ENCODE data around the gene MAPKAP1.

MAPKAP1 gene

DNA sequence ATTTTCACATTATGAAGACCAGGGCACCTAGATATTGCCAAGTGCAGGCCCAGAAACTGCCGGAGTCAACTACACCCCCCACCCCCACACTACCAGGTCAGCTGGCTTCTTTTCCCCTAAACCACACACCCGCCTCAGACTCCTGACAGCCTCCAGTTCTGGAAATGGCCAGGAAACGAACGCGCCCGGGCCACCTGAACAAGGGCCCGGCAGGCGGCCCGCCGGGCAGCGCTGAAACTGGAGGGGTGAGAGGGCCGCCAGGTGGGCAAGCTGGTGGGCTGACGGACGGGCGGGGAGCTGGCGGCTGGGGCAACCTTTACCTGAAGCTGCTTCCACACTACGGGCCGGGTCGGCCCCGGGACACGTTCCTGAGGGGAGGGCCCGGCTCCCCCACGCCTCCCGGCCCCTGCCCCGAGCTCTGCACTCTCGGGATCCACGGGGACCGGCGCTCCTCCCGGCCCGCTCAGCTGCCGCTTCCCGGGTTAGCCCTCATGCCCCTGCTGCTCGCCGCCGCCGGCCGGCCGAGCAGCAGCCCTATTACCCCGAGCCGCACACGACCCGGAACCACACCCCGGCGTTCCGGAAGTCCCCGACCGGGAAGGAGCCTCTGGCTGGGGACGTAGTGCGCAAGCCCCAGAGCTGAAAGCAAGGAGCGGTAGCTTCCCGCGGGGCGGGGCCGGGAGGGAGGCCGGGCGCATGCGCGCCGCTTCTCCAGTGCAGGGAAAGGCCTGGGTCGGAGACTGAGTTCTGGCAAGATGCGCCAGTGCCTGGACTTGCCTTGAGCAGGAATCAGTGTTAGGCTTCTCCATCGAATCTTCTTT is at the start of gene MAPKAP1:
TSS of gene MAPKAP1 (minus strand) at position 558 of the 821 bp plus-strand sequence. CDS start 34,634 bp downstream, outside the sequence.
- peak; percentile 97 for DNase-seq (ENCODE audit: low read depth)

- DNase-seq (ENCODE audit: low read depth): peak; percentile 20
Observed at GRCh38 chr9:125756518-125756917, 49.5 kb upstream of the MAPKAP1 start.

- DNase-seq (ENCODE audit: low read depth): no peak
Observed at GRCh38 chr9:125755340-125755739, 48.3 kb upstream of the MAPKAP1 start.

- no peak for DNase-seq (ENCODE audit: low read depth)
Observed at GRCh38 chr9:125754096-125754495, 47.1 kb upstream of the MAPKAP1 start.

DNA sequence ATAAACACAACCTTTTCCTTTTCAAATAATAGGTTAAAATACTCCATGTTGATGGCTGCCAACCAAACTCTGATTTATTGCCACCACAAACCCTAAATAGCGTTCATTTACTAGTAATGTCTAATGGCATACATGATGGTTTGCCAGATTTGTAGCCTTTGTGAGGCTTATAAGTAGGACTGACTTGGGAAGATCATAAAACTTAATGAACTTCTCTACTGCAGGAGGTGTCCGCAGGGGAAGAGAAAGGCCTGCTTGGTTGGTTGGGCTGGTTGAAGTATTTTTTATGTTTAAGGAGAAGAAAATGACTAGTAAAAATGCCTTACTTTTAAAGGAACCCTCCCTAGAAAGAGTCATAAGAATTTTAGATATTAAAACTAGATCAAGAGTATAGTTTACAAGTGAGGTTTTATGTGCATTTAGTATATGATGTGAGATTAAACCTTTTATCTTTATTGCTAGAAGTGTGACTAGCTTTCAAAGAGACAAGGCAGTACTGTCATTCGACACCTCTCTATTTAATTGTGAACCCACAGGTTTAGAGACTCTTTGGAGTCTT is 45.1 kb upstream of the MAPKAP1 start:
- peak; percentile 29 for DNase-seq (ENCODE audit: low read depth)

DNA sequence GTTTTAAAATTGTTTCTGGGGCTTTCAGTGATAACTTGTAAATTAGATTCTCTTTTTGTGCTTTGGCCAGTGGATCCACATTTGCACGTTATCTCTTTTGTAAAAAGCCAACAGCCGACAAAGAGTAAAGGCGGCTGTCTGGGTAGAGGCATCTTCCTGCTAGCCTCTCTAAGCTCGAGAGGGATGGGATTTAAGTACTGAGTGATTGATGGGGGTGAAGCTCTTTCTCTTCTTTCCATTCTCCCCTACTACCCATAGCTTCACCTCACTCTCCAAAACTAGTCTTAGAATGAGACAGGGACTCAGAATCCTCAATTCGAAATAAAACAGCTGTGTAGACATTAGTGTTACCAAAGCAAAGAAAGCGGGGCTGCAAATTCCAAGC is 43.6 kb upstream of the MAPKAP1 start:
- peak; percentile 12 for DNase-seq (ENCODE audit: low read depth)

GRCh38 chr9:125749951-125750626 is 43.1 kb upstream of the MAPKAP1 start:
- DNase-seq (ENCODE audit: low read depth): peak; percentile 27

GRCh38 chr9:125749287-125749935 is 42.4 kb upstream of the MAPKAP1 start:
- no peak for DNase-seq (ENCODE audit: low read depth)

DNA sequence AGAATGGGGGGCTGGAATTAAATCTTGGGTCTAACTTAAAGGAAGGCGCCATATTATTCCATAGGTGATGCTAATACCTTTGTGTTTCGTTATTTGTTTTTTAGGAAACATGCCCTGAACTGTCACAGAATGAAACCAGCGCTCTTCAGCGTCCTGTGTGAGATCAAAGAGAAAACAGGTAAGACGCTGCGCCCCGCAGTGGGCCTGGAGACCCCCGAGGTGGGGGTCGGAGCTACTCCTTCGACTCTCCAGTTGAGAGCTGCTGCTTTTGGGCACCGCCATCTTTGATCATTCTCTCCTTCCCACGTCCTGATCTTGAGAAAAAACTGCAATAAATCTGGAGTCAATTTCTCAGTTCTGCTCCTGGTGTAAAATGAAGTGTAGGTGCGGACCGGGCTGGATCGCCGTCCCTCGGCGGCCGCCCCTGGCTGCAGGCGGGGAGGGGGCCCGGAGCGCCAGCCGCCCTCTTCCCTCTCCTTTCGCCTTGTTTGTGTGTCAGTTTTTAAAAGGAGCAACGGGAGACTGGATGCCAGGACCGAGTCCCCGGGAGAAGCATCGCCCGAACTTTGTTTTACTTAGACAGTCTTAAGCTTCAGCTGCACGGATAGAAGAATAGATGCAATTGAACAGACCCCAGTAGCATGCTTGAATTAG is 41.6 kb upstream of the MAPKAP1 start:
- DNase-seq (ENCODE audit: low read depth): peak; percentile 42

- peak; percentile 48 for DNase-seq (ENCODE audit: low read depth)
Observed at GRCh38 chr9:125747765-125748445, 40.9 kb upstream of the MAPKAP1 start.

GRCh38 chr9:125747053-125747764 is 40.2 kb upstream of the MAPKAP1 start, which contains the start of gene PBX3:
Gene PBX3 (plus strand): TSS chr9:125747373.
- peak; percentile 59 for DNase-seq (ENCODE audit: low read depth)

GRCh38 chr9:125746774-125747052 is 39.7 kb upstream of the MAPKAP1 start:
- DNase-seq (ENCODE audit: low read depth): no peak

- DNase-seq (ENCODE audit: low read depth): peak; percentile 96
Observed at GRCh38 chr9:125746017-125746773, 39.2 kb upstream of the MAPKAP1 start.

- no peak for DNase-seq (ENCODE audit: low read depth)
Observed at GRCh38 chr9:125745682-125746016, 38.6 kb upstream of the MAPKAP1 start.

DNA sequence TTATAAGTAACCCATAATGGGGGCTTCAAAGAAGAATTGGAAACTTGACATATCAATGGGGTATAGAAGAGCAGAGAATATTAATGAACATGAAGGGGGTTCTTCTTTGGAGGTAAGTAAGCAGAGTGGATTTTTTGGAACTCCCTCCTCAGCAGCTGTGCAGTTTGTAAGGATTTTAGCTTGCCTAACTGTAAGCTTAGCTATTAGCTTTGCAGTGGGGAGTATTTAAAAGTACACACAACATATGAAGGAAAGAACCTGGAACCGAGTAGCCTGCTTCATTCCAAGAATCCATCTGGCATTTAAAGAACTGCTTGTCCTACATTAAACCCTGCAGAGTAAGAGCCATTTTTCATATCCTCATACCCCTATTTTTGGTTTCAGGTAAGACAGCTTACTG is 38.0 kb upstream of the MAPKAP1 start:
- DNase-seq (ENCODE audit: low read depth): no peak

DNA sequence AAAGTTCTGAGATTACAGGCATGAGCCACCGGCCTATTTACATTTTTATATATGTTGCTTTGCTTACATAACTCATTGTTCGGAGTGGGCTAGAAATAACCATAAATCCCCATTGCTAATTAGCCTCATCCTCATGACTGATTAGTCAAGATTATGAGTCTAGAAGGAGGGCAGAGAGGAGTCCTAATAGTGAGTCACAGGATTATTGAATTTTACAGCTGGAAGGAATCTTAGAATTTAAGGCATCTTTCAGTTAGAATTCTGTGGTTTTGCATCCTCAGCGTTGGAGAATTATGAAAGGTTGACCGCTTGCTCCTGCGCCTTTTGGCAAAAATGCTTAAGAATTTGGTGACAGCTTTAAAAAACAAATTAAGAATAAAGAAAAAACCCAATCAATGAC is 37.6 kb upstream of the MAPKAP1 start:
- DNase-seq (ENCODE audit: low read depth): peak; percentile 94

- DNase-seq (ENCODE audit: low read depth): peak; percentile 65
Observed at GRCh38 chr9:125743682-125744428, 36.8 kb upstream of the MAPKAP1 start.

GRCh38 chr9:125742657-125743056 is 35.6 kb upstream of the MAPKAP1 start:
- DNase-seq (ENCODE audit: low read depth): no peak

DNA sequence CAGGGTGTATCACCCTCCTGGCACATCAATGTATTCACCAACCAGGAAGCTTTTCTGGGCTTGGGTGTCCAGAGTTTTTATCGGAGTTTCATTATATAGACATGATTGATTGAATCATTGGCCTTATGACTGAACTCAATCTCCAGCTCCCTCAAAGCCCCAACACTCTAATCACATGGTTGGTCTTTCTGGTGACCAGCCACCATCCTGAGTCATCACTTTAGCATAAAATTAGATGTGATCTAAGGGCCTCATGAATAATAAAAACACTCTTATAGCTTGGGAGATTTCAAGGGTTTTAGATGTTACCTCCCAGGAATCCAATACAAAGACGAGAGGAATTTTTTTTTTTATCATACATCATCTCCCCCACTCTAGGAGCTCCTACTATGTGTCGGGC is 32.4 kb upstream of the MAPKAP1 start:
- peak; percentile 60 for DNase-seq (ENCODE audit: low read depth)

- peak; percentile 43 for DNase-seq (ENCODE audit: low read depth)
Observed at GRCh38 chr9:125732562-125732961, 25.6 kb upstream of the MAPKAP1 start.

All from EH (cell line).